ENCODE results near the gene SS18L1.

DNA sequence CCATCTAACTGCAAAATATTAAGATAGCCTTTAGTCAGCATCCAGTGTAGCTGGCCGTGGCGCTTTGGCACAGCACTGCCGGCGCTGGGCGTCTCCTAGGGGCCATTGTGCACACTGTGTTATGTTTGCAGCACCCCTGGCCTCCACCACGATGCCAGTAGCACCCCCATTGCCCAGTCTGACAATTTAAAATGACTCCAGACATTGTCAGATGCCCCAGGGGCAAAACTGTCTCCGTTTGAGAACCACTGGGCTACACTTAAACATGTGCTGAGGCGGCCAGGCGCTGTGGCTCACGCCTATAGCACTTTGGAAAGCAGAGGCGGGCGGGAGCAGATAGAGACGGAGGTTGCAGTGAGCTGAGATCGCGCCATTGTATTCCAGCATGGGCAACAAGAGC lies 33.3 kb downstream of the SS18L1 start:
- TF ChIP-seq, protein P1, sequence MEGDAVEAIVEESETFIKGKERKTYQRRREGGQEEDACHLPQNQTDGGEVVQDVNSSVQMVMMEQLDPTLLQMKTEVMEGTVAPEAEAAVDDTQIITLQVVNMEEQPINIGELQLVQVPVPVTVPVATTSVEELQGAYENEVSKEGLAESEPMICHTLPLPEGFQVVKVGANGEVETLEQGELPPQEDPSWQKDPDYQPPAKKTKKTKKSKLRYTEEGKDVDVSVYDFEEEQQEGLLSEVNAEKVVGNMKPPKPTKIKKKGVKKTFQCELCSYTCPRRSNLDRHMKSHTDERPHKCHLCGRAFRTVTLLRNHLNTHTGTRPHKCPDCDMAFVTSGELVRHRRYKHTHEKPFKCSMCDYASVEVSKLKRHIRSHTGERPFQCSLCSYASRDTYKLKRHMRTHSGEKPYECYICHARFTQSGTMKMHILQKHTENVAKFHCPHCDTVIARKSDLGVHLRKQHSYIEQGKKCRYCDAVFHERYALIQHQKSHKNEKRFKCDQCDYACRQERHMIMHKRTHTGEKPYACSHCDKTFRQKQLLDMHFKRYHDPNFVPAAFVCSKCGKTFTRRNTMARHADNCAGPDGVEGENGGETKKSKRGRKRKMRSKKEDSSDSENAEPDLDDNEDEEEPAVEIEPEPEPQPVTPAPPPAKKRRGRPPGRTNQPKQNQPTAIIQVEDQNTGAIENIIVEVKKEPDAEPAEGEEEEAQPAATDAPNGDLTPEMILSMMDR (IDR thresholded peaks at IDR 0.05; ENCODE audit: insufficient read depth, low read length) = no peak
- TF ChIP-seq, protein P2, sequence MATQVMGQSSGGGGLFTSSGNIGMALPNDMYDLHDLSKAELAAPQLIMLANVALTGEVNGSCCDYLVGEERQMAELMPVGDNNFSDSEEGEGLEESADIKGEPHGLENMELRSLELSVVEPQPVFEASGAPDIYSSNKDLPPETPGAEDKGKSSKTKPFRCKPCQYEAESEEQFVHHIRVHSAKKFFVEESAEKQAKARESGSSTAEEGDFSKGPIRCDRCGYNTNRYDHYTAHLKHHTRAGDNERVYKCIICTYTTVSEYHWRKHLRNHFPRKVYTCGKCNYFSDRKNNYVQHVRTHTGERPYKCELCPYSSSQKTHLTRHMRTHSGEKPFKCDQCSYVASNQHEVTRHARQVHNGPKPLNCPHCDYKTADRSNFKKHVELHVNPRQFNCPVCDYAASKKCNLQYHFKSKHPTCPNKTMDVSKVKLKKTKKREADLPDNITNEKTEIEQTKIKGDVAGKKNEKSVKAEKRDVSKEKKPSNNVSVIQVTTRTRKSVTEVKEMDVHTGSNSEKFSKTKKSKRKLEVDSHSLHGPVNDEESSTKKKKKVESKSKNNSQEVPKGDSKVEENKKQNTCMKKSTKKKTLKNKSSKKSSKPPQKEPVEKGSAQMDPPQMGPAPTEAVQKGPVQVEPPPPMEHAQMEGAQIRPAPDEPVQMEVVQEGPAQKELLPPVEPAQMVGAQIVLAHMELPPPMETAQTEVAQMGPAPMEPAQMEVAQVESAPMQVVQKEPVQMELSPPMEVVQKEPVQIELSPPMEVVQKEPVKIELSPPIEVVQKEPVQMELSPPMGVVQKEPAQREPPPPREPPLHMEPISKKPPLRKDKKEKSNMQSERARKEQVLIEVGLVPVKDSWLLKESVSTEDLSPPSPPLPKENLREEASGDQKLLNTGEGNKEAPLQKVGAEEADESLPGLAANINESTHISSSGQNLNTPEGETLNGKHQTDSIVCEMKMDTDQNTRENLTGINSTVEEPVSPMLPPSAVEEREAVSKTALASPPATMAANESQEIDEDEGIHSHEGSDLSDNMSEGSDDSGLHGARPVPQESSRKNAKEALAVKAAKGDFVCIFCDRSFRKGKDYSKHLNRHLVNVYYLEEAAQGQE (IDR thresholded peaks at IDR 0.05; ENCODE audit: insufficient replicate concordance, low read depth) = no peak
- TF ChIP-seq GABPA (IDR thresholded peaks at IDR 0.05; ENCODE audit: low read depth) (no peak), POLR2AphosphoS5 (IDR thresholded peaks at IDR 0.05; ENCODE audit: low read depth) (no peak)
